Measurements from ENCODE around the gene TMEM108. TPM values are rescaled to one million over a fixed set of nuclear protein-coding genes. Genes with fewer than 3 reads are reported as not detected.

The TMEM108 gene
- total and polyA plus RNA-seq, 10 of the 15 experiments (the other 5 are each of a cell fraction or from before 2014, with no cell fraction given): 0.02 to 0.58 (median 0.12) TPM; not detected in 5

DNA sequence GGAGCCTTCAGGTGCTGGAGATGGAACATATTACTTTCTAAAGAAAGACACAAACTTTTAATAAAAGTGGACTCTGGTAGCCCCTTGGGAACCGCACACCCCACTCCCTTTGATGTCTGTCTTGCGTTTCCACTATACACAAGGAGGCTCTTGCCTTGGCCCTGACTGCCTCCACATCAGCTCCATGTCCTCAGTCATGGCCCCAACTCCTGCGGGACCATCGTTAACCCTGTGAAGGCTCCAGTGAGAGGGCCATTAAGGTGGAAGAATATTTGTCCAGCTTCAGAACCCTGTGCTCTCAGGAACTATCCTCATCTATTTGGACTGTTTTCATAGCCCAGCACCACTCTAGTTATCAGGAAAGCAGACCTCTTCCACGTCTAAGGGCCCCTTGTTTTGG is 345.6 kb downstream of the TMEM108 start (continued):
- TF ChIP-seq IKZF1 (conservative IDR thresholded peaks at IDR 0.05): no peak

DNA sequence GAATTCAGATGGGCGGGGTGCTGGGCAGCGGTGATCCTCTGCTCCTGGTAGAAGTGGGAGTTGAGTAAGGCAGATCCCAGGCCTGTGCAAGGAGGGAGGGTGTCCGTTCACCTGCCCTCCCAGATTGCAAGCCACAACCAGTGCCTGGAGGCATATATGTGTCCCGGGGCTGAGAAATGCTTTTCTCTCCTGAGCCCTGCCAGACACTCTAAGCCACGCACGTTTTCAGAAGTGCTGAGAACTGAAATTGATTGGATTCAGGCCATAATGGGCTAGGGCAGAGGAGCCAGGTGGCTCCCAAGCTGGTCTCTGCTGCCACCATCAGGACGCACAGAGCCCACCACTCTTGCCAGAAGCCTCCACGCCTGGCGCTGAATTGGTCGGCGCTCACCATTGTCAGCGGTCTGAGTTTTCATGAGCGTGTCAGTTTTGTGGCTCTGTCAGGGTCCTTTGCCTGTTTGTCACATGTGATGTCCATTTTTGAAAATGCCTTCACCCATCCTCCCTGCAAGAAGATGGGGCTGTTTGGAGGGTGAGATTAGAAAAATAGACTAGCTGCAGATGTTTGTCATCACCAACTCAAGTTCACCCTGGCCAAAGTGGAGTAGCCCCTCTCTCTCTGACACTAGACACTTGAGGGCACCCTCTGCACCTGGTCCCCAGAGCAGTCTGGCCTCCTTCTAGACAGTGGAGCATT is 346.3 kb downstream of the TMEM108 start:
- in situ Hi-C loops (cut with MboI): loop anchor here (5.0 to 25.0 kb wide), 3 partner anchors 342 to 847 kb away; no protein-coding TSS in a partner anchor
- no peak overlapping the region for H3K4me3 ChIP-seq
- no peaks in the 10 kb centered on the region; a peak in 2 of 4 replicates for H3K27me3 ChIP-seq (replicated peaks in 1 of 2; ENCODE audit: control insufficient read depth in 2 of 2, insufficient read depth in 2 of 2, low read length in 1 of 2)
- ChIA-PET SMC1A (ENCODE audit: uncharacterized antibody, unreplicated experiment) (interaction anchor here (0.6 to 4.9 kb wide), 5 partner anchors 15 to 653 kb away, joined by 3 to 29 read pairs (median 3); partner anchors contain the start of gene BFSP2), CTCF (interaction anchor here (0.6 to 5.4 kb wide), 11 partner anchors 12 to 848 kb away, joined by 3 to 43 read pairs (median 4); no protein-coding TSS in a partner anchor), RAD21 (ENCODE audit: unreplicated experiment) (interaction anchor here (0.6 to 2.0 kb wide), 4 partner anchors 343 to 839 kb away, joined by 3 to 7 read pairs (median 4); no protein-coding TSS in a partner anchor), POLR2A (no interaction called here)
- H3K9me3 ChIP-seq (replicated peaks; ENCODE audit: control insufficient read depth, insufficient read depth, low read length): no peaks in the 10 kb centered on the region
- H4K20me1 ChIP-seq (ENCODE audit: control insufficient read depth, insufficient read depth): no peaks in the 10 kb centered on the region
- H3K79me2 ChIP-seq (ENCODE audit: control insufficient read depth, insufficient read depth, low read length): no peaks in the 10 kb centered on the region
- 13% methylated on average over 13 of the region's 13 CpGs for WGBS (ENCODE audit: insufficient coverage, insufficient replicate concordance, low lambda C conversion rate, missing lambda C conversion rate)
- H2AFZ ChIP-seq (ENCODE audit: control insufficient read depth, low read depth, low read length): no peak overlapping the region
- no peak overlapping the region for H3K27ac ChIP-seq (ENCODE audit: control insufficient read depth, insufficient read depth)
- ATAC-seq: peak; percentile 97
- FAIRE-seq: peak; percentile 92
- BruUV-seq (replicated peaks): no TSS peak
- no peak overlapping the region for H3K9ac ChIP-seq (ENCODE audit: control insufficient read depth, insufficient read depth, low read length)
- DNase-seq (ENCODE audit: low read depth, low spot score): no peak
- H3K4me1 ChIP-seq (ENCODE audit: control insufficient read depth, insufficient read depth, low read length): no peaks in the 10 kb centered on the region
- no peaks in the 10 kb centered on the region for H3K36me3 ChIP-seq (ENCODE audit: control insufficient read depth in 2 of 2, insufficient read depth in 2 of 2, low read length in 1 of 2)
- TF ChIP-seq SMC3 (IDR thresholded peaks at IDR 0.05; ENCODE audit: borderline replicate concordance, low read length) (peak; percentile 86), TCF3 (IDR thresholded peaks at IDR 0.05; ENCODE audit: borderline replicate concordance, insufficient read depth, low read depth, low read length) (0 out of 2 replicates have a peak, but pooled peaks have one; percentile 9), PAX5 (IDR thresholded peaks at IDR 0.05; ENCODE audit: borderline replicate concordance, low read depth, low read length) (no peak), RAD21 (IDR thresholded peaks at IDR 0.05; ENCODE audit: insufficient read depth, low read depth, low read length) (peak; percentile 75)
- TF ChIP-seq, protein P1, sequence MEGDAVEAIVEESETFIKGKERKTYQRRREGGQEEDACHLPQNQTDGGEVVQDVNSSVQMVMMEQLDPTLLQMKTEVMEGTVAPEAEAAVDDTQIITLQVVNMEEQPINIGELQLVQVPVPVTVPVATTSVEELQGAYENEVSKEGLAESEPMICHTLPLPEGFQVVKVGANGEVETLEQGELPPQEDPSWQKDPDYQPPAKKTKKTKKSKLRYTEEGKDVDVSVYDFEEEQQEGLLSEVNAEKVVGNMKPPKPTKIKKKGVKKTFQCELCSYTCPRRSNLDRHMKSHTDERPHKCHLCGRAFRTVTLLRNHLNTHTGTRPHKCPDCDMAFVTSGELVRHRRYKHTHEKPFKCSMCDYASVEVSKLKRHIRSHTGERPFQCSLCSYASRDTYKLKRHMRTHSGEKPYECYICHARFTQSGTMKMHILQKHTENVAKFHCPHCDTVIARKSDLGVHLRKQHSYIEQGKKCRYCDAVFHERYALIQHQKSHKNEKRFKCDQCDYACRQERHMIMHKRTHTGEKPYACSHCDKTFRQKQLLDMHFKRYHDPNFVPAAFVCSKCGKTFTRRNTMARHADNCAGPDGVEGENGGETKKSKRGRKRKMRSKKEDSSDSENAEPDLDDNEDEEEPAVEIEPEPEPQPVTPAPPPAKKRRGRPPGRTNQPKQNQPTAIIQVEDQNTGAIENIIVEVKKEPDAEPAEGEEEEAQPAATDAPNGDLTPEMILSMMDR (IDR thresholded peaks at IDR 0.05 in 2 of 3, conservative IDR thresholded peaks at IDR 0.05 in 1 of 3; ENCODE audit: control insufficient read depth in 2 of 3, extremely low read depth in 1 of 3, insufficient read depth in 1 of 3, low read depth in 3 of 3, low read length in 3 of 3): peak; percentile 83 to 93 (median 91)
- intact Hi-C loops (cut with micrococcal nuclease; ENCODE audit: unreplicated experiment): loop anchor here (1.0 to 5.0 kb wide), 5 partner anchors 38 to 658 kb away; no protein-coding TSS in a partner anchor
- H3K4me2 ChIP-seq (ENCODE audit: control insufficient read depth, insufficient read depth): no peak overlapping the region

All from GM12878 (cell line).